ENCODE data around the gene SNTB2.
"Not testable (repeated sequence)": the region's sequence is repeated elsewhere in the genome, so short reads cannot be mapped to it uniquely, and the experiment has no call there.

Gene SNTB2

GRCh38 chr16:69239851-69240250 is 52.9 kb downstream of the SNTB2 start:
- no peak for DNase-seq

GRCh38 chr16:69240331-69240730 is 53.4 kb downstream of the SNTB2 start:
- DNase-seq = no peak

- DNase-seq = no peak
Observed at GRCh38 chr16:69241926-69242325, 55.0 kb downstream of the SNTB2 start.

- DNase-seq = no peak
Observed at GRCh38 chr16:69243479-69243878, 56.5 kb downstream of the SNTB2 start.

- DNase-seq = no peak
Observed at GRCh38 chr16:69244336-69244735, 57.4 kb downstream of the SNTB2 start.

- no peak for DNase-seq
Observed at GRCh38 chr16:69250081-69250480, 63.1 kb downstream of the SNTB2 start.

- DNase-seq = no peak
Observed at GRCh38 chr16:69253870-69254341, 66.9 kb downstream of the SNTB2 start.

- not testable (repeated sequence) for DNase-seq
Observed at GRCh38 chr16:69259428-69259764, 72.4 kb downstream of the SNTB2 start.

GRCh38 chr16:69260019-69260418 is 73.1 kb downstream of the SNTB2 start:
- DNase-seq = no peak

- no peak for DNase-seq
Observed at GRCh38 chr16:69260506-69260905, 73.5 kb downstream of the SNTB2 start.

- no peak for DNase-seq
Observed at GRCh38 chr16:69266334-69267063, 79.5 kb downstream of the SNTB2 start.

- DNase-seq = no peak
Observed at GRCh38 chr16:69267633-69268032, 80.7 kb downstream of the SNTB2 start.

- no peak for DNase-seq
Observed at GRCh38 chr16:69270395-69270794, 83.4 kb downstream of the SNTB2 start.

- no peak for DNase-seq
Observed at GRCh38 chr16:69270831-69271230, 83.9 kb downstream of the SNTB2 start.

GRCh38 chr16:69273009-69273408 is 86.0 kb downstream of the SNTB2 start:
- no peak for DNase-seq

- no peak for DNase-seq
Observed at GRCh38 chr16:69274699-69275235, 87.8 kb downstream of the SNTB2 start.

- no peak for DNase-seq
Observed at GRCh38 chr16:69276148-69277115, 89.5 kb downstream of the SNTB2 start.

GRCh38 chr16:69277413-69277812 is 90.4 kb downstream of the SNTB2 start:
- no peak for DNase-seq

GRCh38 chr16:69283851-69284250 is 96.9 kb downstream of the SNTB2 start:
- DNase-seq = no peak

GRCh38 chr16:69285240-69285639 is 98.3 kb downstream of the SNTB2 start:
- no peak for DNase-seq

GRCh38 chr16:69286941-69287713 is 100.2 kb downstream of the SNTB2 start:
- DNase-seq = peak; percentile 55

GRCh38 chr16:69291657-69292056 is 104.7 kb downstream of the SNTB2 start:
- not testable (repeated sequence) for DNase-seq

GRCh38 chr16:69293401-69293800 is 106.4 kb downstream of the SNTB2 start:
- DNase-seq = no peak
